Erythroblast (primary cell): ENCODE data around the gene WDFY3.

Source experiments
- GATA1 ChIP-seq: IDR thresholded peaks from 2 replicates; pipeline ENCODE4 v1.6.1; 2011; ENCODE audit warnings: low read depth, mild to moderate bottlenecking, control low read depth, low read length, moderate library complexity
- POLR2A ChIP-seq: IDR thresholded peaks from 2 replicates; pipeline ENCODE4 v1.6.1; 2011; ENCODE audit warnings: mild to moderate bottlenecking, low read length

DNA sequence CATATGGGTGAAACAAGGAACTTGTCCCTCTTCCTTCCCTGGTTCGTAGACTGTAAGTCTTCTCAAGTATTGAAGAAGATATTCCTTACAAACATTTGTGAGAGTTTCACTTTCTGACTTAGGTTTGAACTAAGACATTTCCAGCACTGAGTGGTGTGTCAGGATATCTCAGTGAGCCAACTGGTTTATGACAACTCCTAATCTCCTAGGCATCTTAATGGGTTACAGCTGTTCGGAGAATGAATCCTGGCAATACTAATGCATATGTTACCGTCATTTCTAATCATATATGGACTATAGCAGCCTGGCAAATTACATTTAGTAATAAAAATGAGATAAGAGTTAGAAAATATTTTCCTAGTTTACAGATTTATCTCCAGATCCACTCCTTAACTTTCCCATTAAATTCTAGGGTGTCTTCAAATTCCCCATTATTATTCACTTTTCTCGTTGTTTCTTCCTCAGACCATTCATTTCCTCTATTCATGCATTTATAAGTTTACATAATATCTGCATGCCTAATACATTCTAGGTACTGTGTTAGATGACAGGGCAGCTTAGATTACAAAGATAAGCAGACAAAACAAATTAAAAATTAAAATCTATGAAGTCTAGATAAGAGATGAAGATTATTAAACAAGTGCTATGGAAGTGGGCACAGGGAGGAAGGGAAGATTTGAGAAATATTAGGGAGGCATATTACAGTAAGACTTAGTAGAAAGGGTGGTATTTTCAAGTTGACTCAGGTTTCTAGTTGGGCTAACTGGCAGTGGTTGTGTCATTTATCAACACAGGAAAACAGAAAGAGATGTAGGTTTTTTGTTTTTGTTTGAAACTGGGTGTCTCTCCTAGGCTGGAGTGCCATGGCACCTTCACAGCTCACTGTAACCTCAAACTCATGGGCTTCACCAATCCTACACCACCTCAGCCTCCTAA is 173.9 kb downstream of the WDFY3 start:
- TF ChIP-seq POLR2A (no peak), GATA1 (no peak)
